T-cell (primary cell): ENCODE data around the gene AQP12B. TPM values are rescaled to one million over a fixed set of nuclear protein-coding genes. Genes with fewer than 3 reads are reported as not detected.

ENCODE experiments used
- ATAC-seq, 4 experiments: fragments of 200-7000 bp in 3 of 4; fragments of 150-1000 bp in 1 of 4; cut with Tn5 transposase; replicated peaks in 1 of 4; 1 replicate in 3 of 4; 2 replicates in 1 of 4; pipeline ENCODE4 v1.10.0; 2021; ENCODE audit warnings: moderate library complexity in 3 of 4, mild to moderate bottlenecking in 2 of 4, moderate number of reproducible peaks in 1 of 4
- CTCF ChIA-PET, 2 donors: fragments of 300-600 bp; sonication (Branson Sonifier 250); formaldehyde crosslinking; loops; one replicate each; lab custom pipeline; 2022; ENCODE audit warnings: antibody characterized with exemption in 2 of 2; lab: Charles Lee
- POLR2A ChIA-PET, 2 donors: fragments of 300-600 bp; sonication (Branson Sonifier 250); formaldehyde crosslinking; loops; one replicate each; lab custom pipeline; 2022; ENCODE audit warnings: antibody characterized with exemption in 2 of 2; lab: Charles Lee
- DNase-seq, 35 experiments: peaks; one replicate each; pipeline versions ENCODE4 v3.0.0 to v3.0.0-alpha.2; 2013 to 2023
- H3K27ac ChIP-seq: one replicate; pipeline ENCODE4 v1.5.1; 2013; ENCODE audit warnings: low read length
- H3K27me3 ChIP-seq, 2 experiments: replicated peaks in 1 of 2; 1 replicate in 1 of 2; 2 replicates in 1 of 2; pipeline versions ENCODE4 v1.6.1 to v1.7.0; 2013; ENCODE audit warnings: low read length in 1 of 2, mixed read lengths in 1 of 2; ENCODE audit not compliant: control insufficient read depth in 2 of 2, insufficient read depth in 2 of 2; ENCODE audit errors: extremely low read depth in 1 of 2
- H3K36me3 ChIP-seq, 2 donors: 1 replicate in 1 of 2; 2 replicates in 1 of 2; pipeline versions ENCODE4 v1.6.1 to v1.7.0; 2013; ENCODE audit warnings: low read length in 1 of 2; ENCODE audit not compliant: control insufficient read depth in 2 of 2, insufficient read depth in 1 of 2; ENCODE audit errors: extremely low read depth in 1 of 2
- H3K4me1 ChIP-seq, 2 experiments: 1 replicate in 1 of 2; 2 replicates in 1 of 2; pipeline versions ENCODE4 v1.6.1 to v1.7.0; 2013; ENCODE audit warnings: low read length in 2 of 2, mixed read lengths in 1 of 2; ENCODE audit not compliant: insufficient read depth in 2 of 2, control insufficient read depth in 1 of 2; ENCODE audit errors: extremely low read depth in 1 of 2
- H3K4me3 ChIP-seq, 2 donors: 1 replicate in 1 of 2; 2 replicates in 1 of 2; pipeline versions ENCODE4 v1.5.1 to v1.7.0; 2013; ENCODE audit warnings: mild to moderate bottlenecking in 2 of 2, low read length in 1 of 2, moderate library complexity in 1 of 2; ENCODE audit not compliant: control insufficient read depth in 1 of 2; ENCODE audit errors: extremely low read depth in 1 of 2
- H3K9me3 ChIP-seq: 2 replicates; pipeline ENCODE4 v1.7.0; 2013
- H3K27ac Mint-ChIP-seq, 2 donors: one replicate each; pipeline ENCODE4 v1.8.0; 2020 to 2021; ENCODE audit warnings: mild to moderate bottlenecking in 2 of 2, mixed read lengths in 2 of 2
- H3K27me3 Mint-ChIP-seq, 2 donors: one replicate each; pipeline ENCODE4 v1.8.0; 2021 to 2022; ENCODE audit warnings: mixed read lengths in 2 of 2
- H3K36me3 Mint-ChIP-seq: one replicate; pipeline ENCODE4 v1.8.0; 2021; ENCODE audit warnings: mixed read lengths
- H3K4me1 Mint-ChIP-seq, 3 donors: one replicate each; pipeline ENCODE4 v1.8.0; 2020 to 2022; ENCODE audit warnings: mixed read lengths in 3 of 3, mild to moderate bottlenecking in 1 of 3
- H3K4me3 Mint-ChIP-seq, 3 donors: one replicate each; pipeline ENCODE4 v1.8.0; 2020 to 2022; ENCODE audit warnings: mild to moderate bottlenecking in 3 of 3, mixed read lengths in 3 of 3, moderate library complexity in 3 of 3
- H3K9me3 Mint-ChIP-seq, 3 donors: one replicate each; pipeline ENCODE4 v1.8.0; 2020 to 2022; ENCODE audit warnings: mixed read lengths in 3 of 3
- WGBS: methylation state at CpG from one replicate; pipeline ENCODE4 v1.1.5; 2013; ENCODE audit warnings: missing lambda C conversion rate; ENCODE audit not compliant: insufficient coverage; 5-methylcytosine and 5-hydroxymethylcytosine counted together
- total RNA-seq, 35 experiments: library from RNA in 6 of 35; stranded (reverse) in 6 of 35; fragments of 120-200 nt in 1 of 35; gene quantifications; one replicate each; pipeline versions ENCODE4 v1.2.1 to v1.2.4 and lab custom pipeline; 2013 to 2026

AQP12B gene
- total RNA-seq, 5 donors from 2014 or later (not counting 1 experiment from before 2014, with no cell fraction given) = not detected

DNA sequence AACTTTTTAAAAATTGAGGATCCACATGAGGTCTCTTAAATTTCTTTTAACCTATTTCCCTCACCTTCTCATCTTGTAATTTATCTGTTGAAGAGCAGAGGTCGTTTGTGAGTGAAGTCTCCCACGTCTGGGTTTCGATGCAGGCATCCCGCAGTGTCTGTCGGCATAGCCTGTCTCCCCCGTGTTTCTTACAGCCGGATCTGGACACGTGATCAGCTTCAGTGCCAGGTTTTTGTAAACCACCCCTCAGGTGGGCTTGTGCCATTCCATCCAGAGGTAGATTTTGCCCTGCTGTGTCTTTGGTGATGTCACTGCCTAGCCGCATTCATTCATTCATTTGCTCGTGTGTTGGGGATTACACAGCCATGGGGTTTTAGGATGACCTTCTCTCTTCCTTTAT lies 25.1 kb upstream of the AQP12B start:
- Histone ChIP-seq H3K4me3 (no peak overlapping the region), H3K36me3 (no peaks in the 10 kb centered on the region), H3K4me1 (peaks cover 9 to 23% of the 10 kb centered on the region in 2 experiments), H3K27ac (no peak overlapping the region), H3K27me3 (peaks cover 0 to 31% of the 10 kb centered on the region in 2 experiments), H3K9me3 (no peaks in the 10 kb centered on the region)
- Mint-ChIP-seq H3K27ac (no peak overlapping the region), H3K9me3 (no peaks in the 10 kb centered on the region), H3K4me1 (peaks cover 16 to 21% (median 16%) of the 10 kb centered on the region in 3 donors), H3K27me3 (peaks cover 2 to 10% of the 10 kb centered on the region in 2 donors), H3K36me3 (no peaks in the 10 kb centered on the region), H3K4me3 (no peak overlapping the region)
- CTCF ChIA-PET = no interaction called here
- POLR2A ChIA-PET = no interaction called here
- no peak for DNase-seq
- WGBS = 95% methylated on average over 7 of the region's 10 CpGs
- ATAC-seq = no peak

DNA sequence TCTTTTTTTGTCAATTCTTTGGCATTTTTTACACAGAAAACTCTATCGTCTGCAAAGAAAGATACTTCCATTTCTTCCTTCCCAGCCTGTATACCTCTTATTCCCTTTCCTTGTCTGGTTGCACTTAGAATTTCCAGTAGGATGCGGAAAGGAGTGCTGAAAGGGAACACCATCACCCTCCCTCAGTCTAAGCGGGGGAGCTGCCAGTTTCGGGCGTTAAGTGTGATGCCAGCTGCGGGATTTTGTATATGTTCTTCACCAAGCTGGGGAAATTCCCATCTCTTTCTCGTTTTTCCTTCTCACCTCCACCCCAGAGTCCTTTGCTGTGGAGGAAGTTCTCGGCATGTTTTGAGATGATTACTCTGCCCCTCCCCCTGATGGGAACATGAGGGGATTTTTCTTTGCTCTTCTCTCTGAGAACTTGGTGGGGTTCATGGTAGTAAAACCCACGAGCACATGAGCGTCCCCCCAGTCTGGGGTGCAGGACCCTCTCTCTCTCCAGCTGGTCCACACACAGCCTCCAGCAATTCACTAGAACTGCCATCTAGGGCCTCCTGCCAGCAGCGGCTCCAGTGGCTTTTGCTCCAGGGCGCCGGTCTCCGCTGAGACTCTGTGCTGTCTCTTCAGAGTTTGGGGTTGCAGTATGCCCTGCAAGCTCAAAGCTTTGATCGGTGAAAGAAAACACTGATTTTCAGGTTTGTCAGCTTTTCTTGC lies 24.5 kb upstream of the AQP12B start:
- H3K4me3 ChIP-seq = no peak overlapping the region
- H3K27me3 ChIP-seq = peaks cover 0 to 36% of the 10 kb centered on the region in 2 experiments
- H3K36me3 ChIP-seq = no peaks in the 10 kb centered on the region
- Mint-ChIP-seq H3K27ac (no peak overlapping the region), H3K27me3 (peaks cover 5 to 10% of the 10 kb centered on the region in 2 donors), H3K9me3 (no peaks in the 10 kb centered on the region), H3K36me3 (no peaks in the 10 kb centered on the region), H3K4me1 (peaks cover 16 to 22% (median 16%) of the 10 kb centered on the region in 3 donors), H3K4me3 (no peak overlapping the region)
- DNase-seq (no peak), ATAC-seq (no peak)
- WGBS = 93% methylated on average over 6 of the region's 15 CpGs
- no peak overlapping the region for H3K27ac ChIP-seq
- peaks cover 9 to 23% of the 10 kb centered on the region in 2 experiments for H3K4me1 ChIP-seq
- no peaks in the 10 kb centered on the region for H3K9me3 ChIP-seq
- POLR2A ChIA-PET = no interaction called here
- CTCF ChIA-PET = no interaction called here

DNA sequence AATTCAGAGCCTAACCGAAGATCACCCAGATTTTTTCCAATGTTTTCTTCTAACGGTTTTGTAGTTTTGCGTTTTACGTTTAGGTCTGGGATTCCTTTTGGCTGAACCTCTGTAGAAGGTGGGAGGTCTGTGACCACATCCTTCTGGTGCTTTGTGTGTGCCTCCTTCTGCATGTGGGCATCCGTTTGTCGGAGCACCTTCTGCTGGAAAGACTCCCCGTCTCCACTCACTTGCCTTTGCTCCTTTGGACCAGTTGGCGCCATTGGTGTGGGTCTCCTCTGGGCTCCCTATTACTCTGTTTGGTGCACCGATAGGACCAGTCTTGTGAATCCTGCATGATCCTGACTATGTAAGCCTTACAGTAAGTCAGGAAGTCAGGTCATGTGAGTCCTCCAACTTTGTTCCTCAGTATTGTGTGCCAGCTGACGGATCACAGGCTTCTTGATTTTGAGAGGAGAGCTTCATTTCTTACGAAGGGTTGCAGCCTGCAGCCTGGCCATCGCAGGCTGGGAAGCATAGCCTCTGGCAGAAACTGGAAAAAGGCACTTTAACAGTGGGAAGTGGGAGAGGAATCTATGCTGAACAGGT lies 22.6 kb upstream of the AQP12B start:
- DNase-seq (peak in 2 of 35 experiments; percentile 19 to 23), ATAC-seq (peak; percentile 54 to 73 (median 60))

GRCh38 chr2:240704651-240705050 lies 22.0 kb upstream of the AQP12B start:
- Mint-ChIP-seq H3K4me3 (peak overlapping the region; percentile 39 to 57 (median 54)), H3K27me3 (peaks cover 5 to 10% of the 10 kb centered on the region in 2 donors), H3K27ac (peak overlapping the region in 1 of 2 donors; percentile 1), H3K36me3 (no peaks in the 10 kb centered on the region), H3K4me1 (peaks cover 16 to 22% (median 16%) of the 10 kb centered on the region in 3 donors), H3K9me3 (no peaks in the 10 kb centered on the region)
- peaks cover 0 to 37% of the 10 kb centered on the region in 2 experiments for H3K27me3 ChIP-seq
- CTCF ChIA-PET = interaction anchor here in 1 of 2 donors (1.0 to 1.2 kb wide), 3 partner anchors 118 to 191 kb away, joined by 3 to 5 read pairs (median 3); partner anchors contain the start of gene CAPN10
- no peaks in the 10 kb centered on the region for H3K9me3 ChIP-seq
- 7% methylated on average over 13 of the region's 19 CpGs for WGBS
- peaks cover 9 to 23% of the 10 kb centered on the region in 2 experiments for H3K4me1 ChIP-seq
- DNase-seq = peak in 22 of 35 experiments; percentile 6 to 59 (median 20)
- no peak overlapping the region for H3K4me3 ChIP-seq
- no peak overlapping the region for H3K27ac ChIP-seq
- H3K36me3 ChIP-seq = no peaks in the 10 kb centered on the region
- peak; percentile 48 to 96 (median 67) for ATAC-seq
- POLR2A ChIA-PET = no interaction called here

More for the DNA sequence above, 22.6 kb upstream of the AQP12B start:
- H3K36me3 ChIP-seq = no peaks in the 10 kb centered on the region
- no peak overlapping the region for H3K4me3 ChIP-seq
- H3K27me3 ChIP-seq = peaks cover 0 to 39% of the 10 kb centered on the region in 2 experiments
- peaks cover 9 to 23% of the 10 kb centered on the region in 2 experiments for H3K4me1 ChIP-seq
- ChIA-PET CTCF (interaction anchor here in 1 of 2 donors (1.0 to 1.2 kb wide), 3 partner anchors 119 to 191 kb away, joined by 3 to 5 read pairs (median 3); partner anchors contain the start of gene CAPN10), POLR2A (no interaction called here)
- 24% methylated on average over 9 of the region's 12 CpGs for whole genome bisulfite sequencing
- H3K27me3 Mint-ChIP-seq = peaks cover 5 to 10% of the 10 kb centered on the region in 2 donors
- H3K9me3 ChIP-seq = no peaks in the 10 kb centered on the region
- peak overlapping the region; percentile 39 to 57 (median 54) for H3K4me3 Mint-ChIP-seq
- no peaks in the 10 kb centered on the region for H3K36me3 Mint-ChIP-seq
- H3K9me3 Mint-ChIP-seq = no peaks in the 10 kb centered on the region
- peak overlapping the region in 1 of 2 donors; percentile 1 for H3K27ac Mint-ChIP-seq
- no peak overlapping the region for H3K27ac ChIP-seq
- peaks cover 16 to 22% (median 16%) of the 10 kb centered on the region in 3 donors for H3K4me1 Mint-ChIP-seq

GRCh38 chr2:240703417-240704341 lies 21.0 kb upstream of the AQP12B start:
- no peaks in the 10 kb centered on the region for H3K9me3 Mint-ChIP-seq
- H3K9me3 ChIP-seq = no peaks in the 10 kb centered on the region
- peaks cover 9 to 23% of the 10 kb centered on the region in 2 experiments for H3K4me1 ChIP-seq
- no peak overlapping the region for H3K4me3 ChIP-seq
- ChIA-PET POLR2A (no interaction called here), CTCF (interaction anchor here in 1 of 2 donors (1.2 kb wide), 2 partner anchors 117 to 137 kb away, joined by 3 read pairs; partner anchors contain the start of gene CAPN10)
- H3K27ac ChIP-seq = no peak overlapping the region
- H3K4me1 Mint-ChIP-seq = peaks cover 16 to 22% (median 16%) of the 10 kb centered on the region in 3 donors
- peaks cover 0 to 40% of the 10 kb centered on the region in 2 experiments for H3K27me3 ChIP-seq
- ATAC-seq = no peak
- no peaks in the 10 kb centered on the region for H3K36me3 Mint-ChIP-seq
- peaks cover 5 to 10% of the 10 kb centered on the region in 2 donors for H3K27me3 Mint-ChIP-seq
- no peak overlapping the region for H3K27ac Mint-ChIP-seq
- DNase-seq = peak in 1 of 35 experiments; percentile 3
- WGBS = 88% methylated on average over 11 of the region's 18 CpGs
- H3K4me3 Mint-ChIP-seq = no peak overlapping the region
- H3K36me3 ChIP-seq = no peaks in the 10 kb centered on the region
